ENCODE measurements around the gene NFYC.

DNA sequence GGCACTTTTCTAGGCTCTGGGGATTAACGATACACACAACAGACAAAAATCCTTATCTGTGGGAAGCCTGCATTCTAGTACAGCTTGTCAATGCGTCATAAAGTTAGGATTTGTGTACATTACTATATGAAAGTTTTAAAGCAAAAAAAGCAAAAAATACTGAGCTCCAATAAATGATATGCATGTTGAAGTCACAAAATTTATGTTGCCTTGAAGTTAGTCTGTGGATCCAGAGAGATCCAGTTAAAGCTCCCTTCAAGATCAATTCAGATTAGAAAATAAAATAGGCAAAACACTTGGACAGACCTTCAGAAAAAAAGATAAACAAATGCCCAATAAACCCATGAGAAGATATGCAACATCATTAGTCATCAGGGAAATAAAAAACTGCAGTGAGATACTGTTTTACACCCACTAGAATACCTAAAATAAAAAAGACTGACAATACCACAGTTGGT is 59.0 kb downstream of the NFYC start:
- TF ChIP-seq, protein P1, sequence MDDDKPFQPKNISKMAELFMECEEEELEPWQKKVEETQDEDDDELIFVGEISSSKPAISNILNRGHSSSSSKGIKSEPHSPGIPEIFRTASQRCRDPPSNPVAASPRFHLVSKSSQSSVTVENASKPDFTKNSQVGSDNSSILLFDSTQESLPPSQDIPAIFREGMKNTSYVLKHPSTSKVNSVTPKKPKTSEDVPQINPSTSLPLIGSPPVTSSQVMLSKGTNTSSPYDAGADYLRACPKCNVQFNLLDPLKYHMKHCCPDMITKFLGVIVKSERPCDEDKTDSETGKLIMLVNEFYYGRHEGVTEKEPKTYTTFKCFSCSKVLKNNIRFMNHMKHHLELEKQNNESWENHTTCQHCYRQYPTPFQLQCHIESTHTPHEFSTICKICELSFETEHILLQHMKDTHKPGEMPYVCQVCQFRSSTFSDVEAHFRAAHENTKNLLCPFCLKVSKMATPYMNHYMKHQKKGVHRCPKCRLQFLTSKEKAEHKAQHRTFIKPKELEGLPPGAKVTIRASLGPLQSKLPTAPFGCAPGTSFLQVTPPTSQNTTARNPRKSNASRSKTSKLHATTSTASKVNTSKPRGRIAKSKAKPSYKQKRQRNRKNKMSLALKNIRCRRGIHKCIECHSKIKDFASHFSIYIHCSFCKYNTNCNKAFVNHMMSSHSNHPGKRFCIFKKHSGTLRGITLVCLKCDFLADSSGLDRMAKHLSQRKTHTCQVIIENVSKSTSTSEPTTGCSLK (tag by site-specific recombination; IDR thresholded peaks at IDR 0.05): no peak
- TF ChIP-seq ZNF138 (tag by site-specific recombination; IDR thresholded peaks at IDR 0.05; ENCODE audit: borderline replicate concordance) (no peak), ZNF660 (tag by site-specific recombination; IDR thresholded peaks at IDR 0.05) (no peak), ZNF510 (tag by site-specific recombination; IDR thresholded peaks at IDR 0.05; ENCODE audit: insufficient replicate concordance) (no peak), ZNF10 (tag by site-specific recombination; IDR thresholded peaks at IDR 0.05) (no peak), ZNF404 (tag by site-specific recombination; IDR thresholded peaks at IDR 0.05) (no peak)

Data from HEK293 (cell line).